Vein endothelial cell (primary cell): ENCODE results near the gene ACOT9. TPM values are rescaled to one million over a fixed set of nuclear protein-coding genes. Genes with fewer than 3 reads are reported as not detected.

Experiments used
- small RNA-seq: library from RNA; depleted of rRNA; stranded (forward); fragments of <200 nt; gene quantifications from one replicate; pipeline ENCODE3, GENCODE V24; 2012
- total RNA-seq: library from RNA; depleted of rRNA; stranded (reverse); fragments of >200 nt; gene quantifications from 2 replicates; pipeline ENCODE4 v1.2.3, GENCODE V29; 2012

ACOT9 gene
- total RNA-seq, result 86.2 and 121 TPM in 2 replicates

GRCh38 chrX:23742697-23743622 lies at the start of gene ACOT9:
TSS of gene ACOT9 (minus strand) at chrX:23743276. CDS start at chrX:23743144, 132 bp downstream.

GRCh38 chrX:23782863-23783588 lies 40.0 kb upstream of the ACOT9 start, which contains the start of gene SAT1:
TSS of gene SAT1 (plus strand) at chrX:23783173. CDS start at chrX:23783352, 179 bp downstream.

GRCh38 chrX:23667239-23668177 lies 75.6 kb downstream of the ACOT9 start, which contains the start of gene PRDX4:
TSS of gene PRDX4 (plus strand) at chrX:23667493. CDS start at chrX:23667571, 78 bp downstream.

Small RNA genes within 50 kb of the gene (small RNA-seq; reads per million reads assigned to genes)
- not detected for gene RF00019

Other genes starting within 250 kb of the ACOT9 start
- 209 and 211 TPM in 2 replicates for gene PRDX4, start 75.8 kb downstream of the ACOT9 start, total RNA-seq
- 389 and 526 TPM in 2 replicates for gene SAT1, start 39.9 kb upstream of the ACOT9 start, total RNA-seq
- 8.4 and 8.5 TPM in 2 replicates for gene APOO, start 164.7 kb upstream of the ACOT9 start, total RNA-seq
- 0.10 TPM in 1 of 2 replicates, not detected in the other for gene CXorf58, start 164.7 kb upstream of the ACOT9 start, total RNA-seq